Activated CD8-positive, alpha-beta memory T cell treated with anti-CD3 and anti-CD28 coated beads, Interleukin-2, amount 50 U/mL, for 4 hours (primary cell): ENCODE data around the gene AGAP3.
A peak's percentile ranks its signal among the peaks of the same experiment; 100 is the strongest.

Experiments used
- DNase-seq: peaks from one replicate; pipeline ENCODE4 v3.0.0-alpha.2; 2020

AGAP3 gene

GRCh38 chr7:151074817-151075661, 11.2 kb upstream of the AGAP3 start:
- DNase-seq, result no peak

- DNase-seq, result no peak
These were observed 10.7 kb upstream of the AGAP3 start for GRCh38 chr7:151075662-151075971.

GRCh38 chr7:151075978-151076426, 10.3 kb upstream of the AGAP3 start:
- DNase-seq, result no peak

GRCh38 chr7:151076863-151077704, 9.2 kb upstream of the AGAP3 start:
- DNase-seq, result no peak

GRCh38 chr7:151077705-151078232, 8.5 kb upstream of the AGAP3 start:
- DNase-seq, result no peak

GRCh38 chr7:151078233-151079040, 7.8 kb upstream of the AGAP3 start:
- no peak for DNase-seq

- no peak for DNase-seq
These were observed 6.9 kb upstream of the AGAP3 start for GRCh38 chr7:151079199-151079910.

GRCh38 chr7:151080067-151080521, 6.2 kb upstream of the AGAP3 start:
- no peak for DNase-seq

- DNase-seq, result peak; percentile 83
These were observed 5.6 kb upstream of the AGAP3 start, which contains the start of gene FASTK for GRCh38 chr7:151080522-151081169. Gene FASTK, minus strand, starts transcription at chr7:151080809. Its CDS starts 43 bp downstream, at chr7:151080766.

GRCh38 chr7:151081170-151082101, 4.8 kb upstream of the AGAP3 start:
- no peak for DNase-seq

- no peak for DNase-seq
These were observed 3.9 kb upstream of the AGAP3 start for GRCh38 chr7:151082141-151083070.

- peak; percentile 89 for DNase-seq
These were observed 3.0 kb upstream of the AGAP3 start, which contains the start of gene TMUB1 for GRCh38 chr7:151083071-151083823. Gene TMUB1, minus strand, starts transcription at chr7:151083493. Its CDS starts 930 bp downstream, at chr7:151082563.

- no peak for DNase-seq
These were observed 2.5 kb upstream of the AGAP3 start for GRCh38 chr7:151083824-151084160.

- DNase-seq, result no peak
These were observed 965 bp upstream of the AGAP3 start for GRCh38 chr7:151085329-151085690.

- DNase-seq, result no peak
These were observed 548 bp downstream of the AGAP3 start for GRCh38 chr7:151086802-151087244.

GRCh38 chr7:151087245-151088018, 1.2 kb downstream of the AGAP3 start:
- peak; percentile 45 for DNase-seq
